ENCODE results near the gene ITGA2B.

ITGA2B gene

GRCh38 chr17:44359006-44359405 lies 30.4 kb downstream of the ITGA2B start:
- Histone ChIP-seq H3K27me3 (ENCODE audit: insufficient read depth, low read length) (peaks cover 4% of the 10 kb centered on the region), H2AFZ (ENCODE audit: low read length) (no peak overlapping the region), H3K79me2 (ENCODE audit: insufficient read depth, low read length) (no peaks in the 10 kb centered on the region), H3K9me3 (ENCODE audit: low read length) (no peaks in the 10 kb centered on the region), H3K36me3 (ENCODE audit: insufficient read depth, low read length) (no peaks in the 10 kb centered on the region), H3K4me1 (ENCODE audit: insufficient read depth, low read length, severe bottlenecking) (peaks cover 14% of the 10 kb centered on the region), H3F3A (ENCODE audit: insufficient read depth, low read length) (no peaks in the 10 kb centered on the region), H3K4me3 (ENCODE audit: low read depth, low read length, poor library complexity, severe bottlenecking) (no peak overlapping the region), H3K9me2 (ENCODE audit: low read depth, low read length) (no peaks in the 10 kb centered on the region), H3K4me2 (ENCODE audit: low read length) (no peak overlapping the region), H4K20me1 (ENCODE audit: insufficient read depth, low read length) (no peaks in the 10 kb centered on the region), H3K9ac (ENCODE audit: low read length) (no peak overlapping the region), H3K27ac (ENCODE audit: low read depth, low read length, poor library complexity, severe bottlenecking) (no peak overlapping the region)
- TF ChIP-seq, protein P1, sequence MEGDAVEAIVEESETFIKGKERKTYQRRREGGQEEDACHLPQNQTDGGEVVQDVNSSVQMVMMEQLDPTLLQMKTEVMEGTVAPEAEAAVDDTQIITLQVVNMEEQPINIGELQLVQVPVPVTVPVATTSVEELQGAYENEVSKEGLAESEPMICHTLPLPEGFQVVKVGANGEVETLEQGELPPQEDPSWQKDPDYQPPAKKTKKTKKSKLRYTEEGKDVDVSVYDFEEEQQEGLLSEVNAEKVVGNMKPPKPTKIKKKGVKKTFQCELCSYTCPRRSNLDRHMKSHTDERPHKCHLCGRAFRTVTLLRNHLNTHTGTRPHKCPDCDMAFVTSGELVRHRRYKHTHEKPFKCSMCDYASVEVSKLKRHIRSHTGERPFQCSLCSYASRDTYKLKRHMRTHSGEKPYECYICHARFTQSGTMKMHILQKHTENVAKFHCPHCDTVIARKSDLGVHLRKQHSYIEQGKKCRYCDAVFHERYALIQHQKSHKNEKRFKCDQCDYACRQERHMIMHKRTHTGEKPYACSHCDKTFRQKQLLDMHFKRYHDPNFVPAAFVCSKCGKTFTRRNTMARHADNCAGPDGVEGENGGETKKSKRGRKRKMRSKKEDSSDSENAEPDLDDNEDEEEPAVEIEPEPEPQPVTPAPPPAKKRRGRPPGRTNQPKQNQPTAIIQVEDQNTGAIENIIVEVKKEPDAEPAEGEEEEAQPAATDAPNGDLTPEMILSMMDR (IDR thresholded peaks at IDR 0.05; ENCODE audit: low read length), result no peak
- no peak for TF ChIP-seq EZH2 (IDR thresholded peaks at IDR 0.05; ENCODE audit: borderline replicate concordance, low read length)

- no peak for TF ChIP-seq EZH2 (IDR thresholded peaks at IDR 0.05; ENCODE audit: borderline replicate concordance, low read length)
- TF ChIP-seq, protein P1 (IDR thresholded peaks at IDR 0.05; ENCODE audit: low read length), result no peak
- no peaks in the 10 kb centered on the region for H3K9me3 ChIP-seq (ENCODE audit: low read length)
- H3K27ac ChIP-seq (ENCODE audit: low read depth, low read length, poor library complexity, severe bottlenecking), result no peak overlapping the region
- no peak overlapping the region for H3K9ac ChIP-seq (ENCODE audit: low read length)
- H3F3A ChIP-seq (ENCODE audit: insufficient read depth, low read length), result no peaks in the 10 kb centered on the region
- H4K20me1 ChIP-seq (ENCODE audit: insufficient read depth, low read length), result no peaks in the 10 kb centered on the region
- no peaks in the 10 kb centered on the region for H3K79me2 ChIP-seq (ENCODE audit: insufficient read depth, low read length)
- no peak overlapping the region for H3K4me3 ChIP-seq (ENCODE audit: low read depth, low read length, poor library complexity, severe bottlenecking)
- no peaks in the 10 kb centered on the region for H3K36me3 ChIP-seq (ENCODE audit: insufficient read depth, low read length)
- H3K27me3 ChIP-seq (ENCODE audit: insufficient read depth, low read length), result peaks cover 4% of the 10 kb centered on the region
- no peak overlapping the region for H3K4me2 ChIP-seq (ENCODE audit: low read length)
- H2AFZ ChIP-seq (ENCODE audit: low read length), result no peak overlapping the region
- peaks cover 10% of the 10 kb centered on the region for H3K4me1 ChIP-seq (ENCODE audit: insufficient read depth, low read length, severe bottlenecking)
- H3K9me2 ChIP-seq (ENCODE audit: low read depth, low read length), result no peaks in the 10 kb centered on the region
Observed at GRCh38 chr17:44358066-44358465, 31.4 kb downstream of the ITGA2B start.

DNA sequence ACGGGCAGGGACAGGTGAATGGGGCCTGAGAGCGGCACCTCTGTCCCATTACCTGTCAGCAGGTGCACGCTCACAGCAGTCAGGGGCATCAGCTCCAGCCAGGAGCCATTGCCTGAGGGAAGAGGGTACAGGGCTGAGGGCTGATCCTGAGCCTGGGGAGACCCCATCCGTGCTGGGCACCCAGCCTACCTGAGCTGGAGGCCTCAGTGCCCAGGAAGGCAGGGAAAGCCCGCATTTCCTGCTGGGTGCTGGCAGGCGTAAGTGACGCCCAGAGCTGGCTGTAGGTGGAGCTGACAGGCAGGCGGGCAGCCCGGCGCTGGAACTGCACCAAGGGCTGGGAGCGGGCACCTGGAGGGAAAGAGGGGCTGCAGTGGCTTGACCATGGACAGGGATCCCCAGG lies 33.2 kb downstream of the ITGA2B start:
- H4K20me1 ChIP-seq (ENCODE audit: insufficient read depth, low read length), result no peaks in the 10 kb centered on the region
- no peaks in the 10 kb centered on the region for H3K9me2 ChIP-seq (ENCODE audit: low read depth, low read length)
- H3K9me3 ChIP-seq (ENCODE audit: low read length), result no peaks in the 10 kb centered on the region
- no peaks in the 10 kb centered on the region for H3F3A ChIP-seq (ENCODE audit: insufficient read depth, low read length)
- TF ChIP-seq EZH2 (IDR thresholded peaks at IDR 0.05; ENCODE audit: borderline replicate concordance, low read length), result no peak
- TF ChIP-seq, protein P1 (IDR thresholded peaks at IDR 0.05; ENCODE audit: low read length), result no peak
- no peak overlapping the region for H3K4me3 ChIP-seq (ENCODE audit: low read depth, low read length, poor library complexity, severe bottlenecking)
- no peak overlapping the region for H3K9ac ChIP-seq (ENCODE audit: low read length)
- peaks cover 4% of the 10 kb centered on the region; the same call in 1 of the 2 replicates for H3K27me3 ChIP-seq (ENCODE audit: insufficient read depth, low read length)
- no peak overlapping the region for H2AFZ ChIP-seq (ENCODE audit: low read length)
- H3K36me3 ChIP-seq (ENCODE audit: insufficient read depth, low read length), result no peaks in the 10 kb centered on the region
- no peak overlapping the region for H3K4me2 ChIP-seq (ENCODE audit: low read length)
- no peaks in the 10 kb centered on the region for H3K79me2 ChIP-seq (ENCODE audit: insufficient read depth, low read length)
- H3K27ac ChIP-seq (ENCODE audit: low read depth, low read length, poor library complexity, severe bottlenecking), result no peak overlapping the region
- H3K4me1 ChIP-seq (ENCODE audit: insufficient read depth, low read length, severe bottlenecking), result peaks cover 5% of the 10 kb centered on the region
